GM12891 (cell line): ENCODE measurements around the gene MARCHF9.

Experiments used
- PAX5 ChIP-seq: IDR thresholded peaks from 2 replicates; pipeline ENCODE4 v1.6.1; 2011; ENCODE audit warnings: low read length, moderate library complexity, mild to moderate bottlenecking; ENCODE audit not compliant: insufficient read depth, severe bottlenecking
- POLR2A ChIP-seq: IDR thresholded peaks from 2 replicates; pipeline ENCODE4 v1.6.1; 2011; ENCODE audit warnings: low read depth, low read length, control low read depth
- POLR2AphosphoS5 ChIP-seq: IDR thresholded peaks from 2 replicates; pipeline ENCODE4 v1.6.1; 2011; ENCODE audit warnings: low read depth, low read length, control low read depth
- TAF1 ChIP-seq: IDR thresholded peaks from 2 replicates; pipeline ENCODE4 v1.6.1; 2011; ENCODE audit warnings: low read depth, low read length, control low read depth

DNA sequence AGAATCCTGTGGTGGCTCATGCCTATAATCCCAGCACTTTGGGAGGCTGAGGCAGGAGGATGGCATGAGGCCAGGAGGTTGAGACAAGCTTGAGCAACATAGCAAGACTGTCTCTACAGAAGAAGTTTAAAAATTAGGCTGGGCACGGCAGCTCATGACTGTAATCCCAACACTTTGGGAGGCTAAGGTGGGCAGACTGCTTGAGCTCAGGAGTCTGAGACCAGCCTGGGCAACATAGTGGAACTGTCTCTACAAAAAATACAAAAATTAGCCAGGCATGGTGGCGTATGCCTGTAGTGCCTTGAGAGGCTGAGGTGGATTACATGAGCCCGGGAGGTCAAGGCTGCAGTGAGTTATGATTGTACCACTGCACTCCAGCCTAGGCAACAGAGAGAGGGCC lies 13.0 kb downstream of the MARCHF9 start:
- TF ChIP-seq POLR2A (no peak), POLR2AphosphoS5 (no peak), PAX5 (no peak), TAF1 (no peak)
